Measurements from ENCODE around the gene PCBP3. TPM values are rescaled to one million over a fixed set of nuclear protein-coding genes. Genes with fewer than 3 reads are reported as not detected.
"Not testable (repeated sequence)": the region's sequence is repeated elsewhere in the genome, so short reads cannot be mapped to it uniquely, and the experiment has no call there.

The PCBP3 gene
- total and polyA plus RNA-seq, 2 of the 13 experiments (the other 11 are each of a cell fraction or from before 2014, with no cell fraction given): not detected

- TF ChIP-seq TBX2 (CRISPR knock-in tag; IDR thresholded peaks at IDR 0.05; ENCODE audit: borderline replicate concordance): no peak
- no peak for TF ChIP-seq ZFP1 (CRISPR knock-in tag; IDR thresholded peaks at IDR 0.05)
- TF ChIP-seq, protein P1, sequence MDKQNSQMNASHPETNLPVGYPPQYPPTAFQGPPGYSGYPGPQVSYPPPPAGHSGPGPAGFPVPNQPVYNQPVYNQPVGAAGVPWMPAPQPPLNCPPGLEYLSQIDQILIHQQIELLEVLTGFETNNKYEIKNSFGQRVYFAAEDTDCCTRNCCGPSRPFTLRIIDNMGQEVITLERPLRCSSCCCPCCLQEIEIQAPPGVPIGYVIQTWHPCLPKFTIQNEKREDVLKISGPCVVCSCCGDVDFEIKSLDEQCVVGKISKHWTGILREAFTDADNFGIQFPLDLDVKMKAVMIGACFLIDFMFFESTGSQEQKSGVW (CRISPR knock-in tag; IDR thresholded peaks at IDR 0.05; ENCODE audit: borderline replicate concordance): no peak
- TF ChIP-seq SALL2 (CRISPR knock-in tag; IDR thresholded peaks at IDR 0.05): no peak
- no peak for TF ChIP-seq ZNF513 (CRISPR knock-in tag; conservative IDR thresholded peaks at IDR 0.05)
- no peak for TF ChIP-seq ZNF7 (CRISPR knock-in tag; IDR thresholded peaks at IDR 0.05)
- TF ChIP-seq BCL6 (CRISPR knock-in tag; IDR thresholded peaks at IDR 0.05): no peak
- TF ChIP-seq, protein P2, sequence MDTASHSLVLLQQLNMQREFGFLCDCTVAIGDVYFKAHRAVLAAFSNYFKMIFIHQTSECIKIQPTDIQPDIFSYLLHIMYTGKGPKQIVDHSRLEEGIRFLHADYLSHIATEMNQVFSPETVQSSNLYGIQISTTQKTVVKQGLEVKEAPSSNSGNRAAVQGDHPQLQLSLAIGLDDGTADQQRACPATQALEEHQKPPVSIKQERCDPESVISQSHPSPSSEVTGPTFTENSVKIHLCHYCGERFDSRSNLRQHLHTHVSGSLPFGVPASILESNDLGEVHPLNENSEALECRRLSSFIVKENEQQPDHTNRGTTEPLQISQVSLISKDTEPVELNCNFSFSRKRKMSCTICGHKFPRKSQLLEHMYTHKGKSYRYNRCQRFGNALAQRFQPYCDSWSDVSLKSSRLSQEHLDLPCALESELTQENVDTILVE (CRISPR knock-in tag; IDR thresholded peaks at IDR 0.05): no peak
- no peak overlapping the region for H3K27ac ChIP-seq (ENCODE audit: extremely low read length, insufficient read depth, low read length)
- ChIA-PET CTCF (ENCODE audit: low intra/inter-chr PET ratio, low total read pairs) (no interaction called here), POLR2A (no interaction called here)
- ATAC-seq: no peak
- no peaks in the 10 kb centered on the region for H3K79me2 ChIP-seq (ENCODE audit: insufficient read depth, low read length)
- H3K27me3 ChIP-seq (ENCODE audit: control insufficient read depth in 1 of 2, insufficient read depth in 2 of 2, low read length in 2 of 2): peaks cover 3 to 61% of the 10 kb centered on the region in 2 experiments; a peak in 3 of 5 replicates
- no peak for FAIRE-seq
- in situ Hi-C loops (cut with HindIII; ENCODE audit: extremely low pct_ligation_motif_present, low pct_unique_long_range_greater_than_20kb) (no loop called here), intact Hi-C loops (cut with micrococcal nuclease; ENCODE audit: unreplicated experiment) (no loop called here)
- BruUV-seq (replicated peaks): no TSS peak
- DNase-seq (ENCODE audit: low spot score): no peak
- no peaks in the 10 kb centered on the region for H3K36me3 ChIP-seq (replicated peaks in 1 of 2; ENCODE audit: control insufficient read depth in 1 of 2, insufficient read depth in 2 of 2, low read length in 2 of 2)
- whole genome bisulfite sequencing (ENCODE audit: low lambda C conversion rate): 13% methylated on average over 15 of the region's 15 CpGs
- H3K4me2 ChIP-seq (ENCODE audit: low read depth, low read length): no peak overlapping the region
- no peaks in the 10 kb centered on the region for H4K20me1 ChIP-seq (ENCODE audit: insufficient read depth, low read length)
- no peaks in the 10 kb centered on the region for H3K4me1 ChIP-seq (ENCODE audit: insufficient read depth, low read length)
- no peaks in the 10 kb centered on the region for H3K9me3 ChIP-seq (ENCODE audit: low read length)
- H3K9ac ChIP-seq (ENCODE audit: insufficient read depth, low read depth, low read length): no peak overlapping the region
- no peak overlapping the region for H2AFZ ChIP-seq (ENCODE audit: low read length)
- no peak overlapping the region for H3K4me3 ChIP-seq (replicated peaks in 1 of 3; ENCODE audit: insufficient read depth in 1 of 3, low read depth in 2 of 3, low read length in 3 of 3)
Measured at GRCh38 chr21:45951676-45952075, 308.2 kb downstream of the PCBP3 start.

DNA sequence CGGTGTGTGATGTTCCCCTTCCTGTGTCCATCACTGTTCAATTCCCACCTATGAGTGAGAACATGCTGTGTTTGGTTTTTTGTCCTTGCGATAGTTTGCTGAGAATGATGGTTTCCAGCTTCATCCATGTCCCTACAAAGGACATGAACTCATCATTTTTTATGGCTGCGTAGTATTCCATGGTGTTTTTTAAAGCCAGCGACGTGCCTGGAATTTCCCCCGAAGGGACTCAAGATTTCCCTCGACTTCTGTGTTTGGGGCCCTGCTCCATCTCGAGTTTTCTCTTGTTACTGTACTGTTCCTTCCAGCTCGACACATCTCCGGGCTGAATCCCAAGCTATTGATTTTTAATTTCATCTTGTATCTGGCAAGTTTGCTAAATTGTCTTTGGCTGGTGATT is 309.0 kb downstream of the PCBP3 start:
- CTCF ChIA-PET (ENCODE audit: low intra/inter-chr PET ratio, low total read pairs): not testable (repeated sequence)

More for the DNA sequence above, 309.0 kb downstream of the PCBP3 start:
- intact Hi-C loops (cut with micrococcal nuclease; ENCODE audit: unreplicated experiment); H3K27ac ChIP-seq (ENCODE audit: extremely low read length, insufficient read depth, low read length); BruUV-seq (replicated peaks); H3K79me2 ChIP-seq (ENCODE audit: insufficient read depth, low read length); H2AFZ ChIP-seq (ENCODE audit: low read length); H3K36me3 ChIP-seq (replicated peaks in 1 of 2; ENCODE audit: control insufficient read depth in 1 of 2, insufficient read depth in 2 of 2, low read length in 2 of 2); H3K9ac ChIP-seq (ENCODE audit: insufficient read depth, low read depth, low read length); in situ Hi-C loops (cut with HindIII; ENCODE audit: extremely low pct_ligation_motif_present, low pct_unique_long_range_greater_than_20kb); H3K4me3 ChIP-seq (replicated peaks in 1 of 3; ENCODE audit: insufficient read depth in 1 of 3, low read depth in 2 of 3, low read length in 3 of 3); POLR2A ChIA-PET; H3K4me1 ChIP-seq (ENCODE audit: insufficient read depth, low read length); H3K4me2 ChIP-seq (ENCODE audit: low read depth, low read length); H3K9me3 ChIP-seq (ENCODE audit: low read length); DNase-seq (ENCODE audit: low spot score); ATAC-seq; FAIRE-seq; H4K20me1 ChIP-seq (ENCODE audit: insufficient read depth, low read length): not testable (repeated sequence)
- H3K27me3 ChIP-seq (ENCODE audit: control insufficient read depth in 1 of 2, insufficient read depth in 2 of 2, low read length in 2 of 2): peaks cover 3 to 55% of the 10 kb centered on the region in 2 experiments; a peak in 3 of 5 replicates
- WGBS (ENCODE audit: low lambda C conversion rate): 58% methylated on average over 10 of the region's 10 CpGs

Data from HepG2 (cell line).